CD4-positive, alpha-beta T cell treated with Interleukin-6 for 4 hours (primary cell): ENCODE data around the gene TMC2.

Experiments
- DNase-seq: peaks from one replicate; pipeline ENCODE4 v3.0.0-alpha.2; 2020; ENCODE audit warnings: mixed read lengths

TMC2 gene

DNA sequence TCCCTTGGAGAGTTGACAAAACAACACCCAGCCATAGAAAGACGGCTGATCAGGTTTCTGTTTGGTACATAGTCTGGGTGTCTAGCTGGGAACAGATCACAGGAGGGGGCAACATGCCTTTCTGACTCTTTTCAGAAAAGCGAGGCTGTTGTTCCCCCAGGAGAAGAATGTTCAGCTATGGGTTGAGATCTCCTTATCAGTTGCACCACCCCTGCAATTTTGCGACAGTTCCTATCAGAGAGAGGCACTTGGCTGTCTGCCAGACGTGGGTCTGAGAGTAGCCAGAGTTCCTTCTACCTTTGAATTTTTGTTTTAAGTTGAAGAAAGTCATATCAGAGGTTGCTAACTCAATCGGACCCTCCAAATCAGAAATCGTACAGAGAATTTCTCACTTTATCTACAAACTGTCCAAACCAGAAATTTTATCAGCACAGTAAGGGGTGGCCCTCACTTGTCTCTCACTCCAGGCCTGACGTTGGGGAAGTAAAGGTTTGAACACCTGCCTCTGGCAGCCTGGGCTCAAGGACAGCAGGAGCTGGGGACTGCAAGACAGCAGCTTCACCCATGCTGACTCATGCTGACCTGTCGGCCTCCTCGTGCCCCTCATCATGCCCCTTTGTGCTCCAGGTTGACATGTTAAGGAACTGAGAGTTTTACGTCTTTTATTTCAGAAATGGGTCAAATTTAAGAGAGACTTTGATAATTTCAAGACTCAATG, 42.3 kb downstream of the TMC2 start:
- no peak for DNase-seq

DNA sequence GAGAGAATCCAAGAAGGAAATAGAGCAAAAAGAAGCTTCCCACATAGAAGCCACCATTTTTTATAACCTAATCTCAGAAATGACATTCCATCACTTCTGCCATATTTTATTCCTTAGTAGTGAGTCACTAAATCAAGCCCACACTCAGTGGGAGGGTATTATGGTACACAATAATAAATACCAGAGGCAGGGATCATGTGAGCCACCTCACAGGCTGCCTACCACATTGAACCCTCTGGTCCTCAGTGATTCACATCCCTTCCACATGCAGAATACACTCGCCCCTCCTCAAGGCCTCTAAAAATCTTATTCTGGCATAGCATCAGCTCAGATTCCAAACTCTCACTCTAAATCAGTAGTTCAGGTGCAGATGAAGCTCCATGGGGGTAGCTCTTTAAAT, 49.4 kb downstream of the TMC2 start:
- DNase-seq: no peak

DNA sequence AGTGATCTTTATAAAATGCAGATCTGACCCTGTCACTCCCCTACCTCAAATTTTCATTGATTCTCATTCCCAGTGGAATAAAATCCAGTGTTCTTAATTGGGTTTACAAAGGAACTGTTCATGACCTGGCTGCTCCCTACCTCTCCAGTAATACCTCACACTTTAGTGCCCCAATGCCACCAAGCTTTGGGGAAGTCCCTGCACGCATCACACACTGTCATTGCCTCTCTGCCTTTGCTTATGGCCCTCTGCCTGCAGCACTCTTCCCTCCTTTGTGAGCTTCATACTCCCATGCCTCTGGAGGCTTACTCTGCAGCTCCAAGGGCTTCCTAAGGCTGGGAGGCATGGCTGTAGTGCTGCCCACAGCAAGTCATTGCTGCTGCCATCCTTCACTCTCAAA, 57.4 kb downstream of the TMC2 start:
- no peak for DNase-seq

DNA sequence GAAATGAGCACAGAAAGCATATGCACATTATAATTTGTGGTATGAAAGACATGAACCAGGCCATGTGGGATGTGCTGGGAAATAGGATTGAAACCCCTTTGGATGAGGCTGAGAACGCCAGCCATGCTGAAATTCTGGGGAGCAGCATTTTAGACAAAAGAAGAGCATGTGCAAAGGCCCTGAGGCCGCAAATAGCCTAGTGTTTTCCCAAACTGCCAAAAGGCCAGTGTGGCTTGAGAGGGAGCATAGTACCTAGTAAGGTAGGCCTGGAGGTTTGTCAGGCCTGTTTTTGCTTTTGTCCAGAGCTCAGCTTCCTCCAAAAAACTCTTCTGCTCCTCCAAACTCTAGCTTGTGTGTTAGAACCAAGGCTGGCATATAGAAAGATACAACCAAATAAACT, 58.7 kb downstream of the TMC2 start:
- DNase-seq: no peak

DNA sequence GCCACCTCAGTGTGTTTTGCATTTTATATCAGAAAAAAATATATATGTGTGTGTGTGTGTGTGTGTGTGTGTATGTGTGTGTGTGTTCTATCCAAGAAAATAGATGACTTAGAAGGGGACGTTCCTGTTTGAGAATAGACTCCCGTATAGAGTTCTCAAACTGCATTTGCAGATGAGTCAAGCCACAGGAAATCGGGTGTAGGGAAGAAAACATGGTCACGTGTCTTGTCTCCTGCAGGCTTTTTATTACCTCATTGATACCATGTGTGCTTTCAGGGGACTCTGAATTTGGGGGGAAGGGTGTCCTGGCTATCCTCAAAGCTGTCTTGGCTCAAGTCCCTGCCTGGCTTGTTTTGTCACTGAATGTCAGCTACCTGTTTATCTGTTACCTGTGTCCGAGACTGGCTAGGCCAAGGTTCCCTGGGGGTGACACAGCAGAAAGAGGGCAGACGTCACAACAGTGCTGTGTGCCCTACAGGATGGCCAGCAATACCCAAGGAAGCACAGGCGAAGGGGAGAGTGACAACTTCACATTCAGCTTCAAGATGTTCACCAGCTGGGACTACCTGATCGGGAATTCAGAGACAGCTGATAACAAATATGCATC, 60.4 kb downstream of the TMC2 start:
- no peak for DNase-seq

DNA sequence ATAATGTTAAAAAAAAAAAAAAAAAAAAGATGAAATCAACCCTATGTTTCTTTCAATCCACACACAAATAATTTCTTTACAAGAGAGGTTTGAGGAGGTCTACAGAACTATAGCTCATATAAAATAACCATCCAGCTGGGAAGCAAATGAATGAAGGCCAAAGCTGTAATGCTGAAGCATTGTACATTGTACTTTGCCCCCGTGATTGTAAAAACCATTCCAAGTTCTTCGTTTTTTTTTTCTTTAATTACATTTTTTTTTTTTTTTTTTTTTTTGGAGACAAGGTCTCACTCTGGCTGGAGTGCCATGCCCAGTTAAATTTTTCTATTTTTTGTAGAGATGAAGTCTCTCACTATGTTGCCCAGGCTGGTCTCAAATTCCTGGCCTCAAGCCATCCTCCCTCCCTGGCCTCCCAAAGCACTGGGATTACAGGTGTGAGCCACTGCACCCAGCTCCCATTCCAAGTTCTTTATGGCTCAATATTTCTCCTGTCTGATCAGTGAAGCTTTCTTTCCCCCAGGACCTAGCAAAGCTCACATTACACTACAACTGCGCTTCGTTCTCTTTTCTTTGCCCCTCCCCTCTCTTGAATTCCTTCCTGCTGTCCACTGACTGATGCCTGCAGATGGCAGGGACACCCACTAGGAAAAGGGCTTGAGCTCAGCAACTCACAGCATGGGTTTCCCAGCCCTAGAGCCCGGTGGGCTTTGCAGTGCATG, 63.1 kb downstream of the TMC2 start:
- no peak for DNase-seq

DNA sequence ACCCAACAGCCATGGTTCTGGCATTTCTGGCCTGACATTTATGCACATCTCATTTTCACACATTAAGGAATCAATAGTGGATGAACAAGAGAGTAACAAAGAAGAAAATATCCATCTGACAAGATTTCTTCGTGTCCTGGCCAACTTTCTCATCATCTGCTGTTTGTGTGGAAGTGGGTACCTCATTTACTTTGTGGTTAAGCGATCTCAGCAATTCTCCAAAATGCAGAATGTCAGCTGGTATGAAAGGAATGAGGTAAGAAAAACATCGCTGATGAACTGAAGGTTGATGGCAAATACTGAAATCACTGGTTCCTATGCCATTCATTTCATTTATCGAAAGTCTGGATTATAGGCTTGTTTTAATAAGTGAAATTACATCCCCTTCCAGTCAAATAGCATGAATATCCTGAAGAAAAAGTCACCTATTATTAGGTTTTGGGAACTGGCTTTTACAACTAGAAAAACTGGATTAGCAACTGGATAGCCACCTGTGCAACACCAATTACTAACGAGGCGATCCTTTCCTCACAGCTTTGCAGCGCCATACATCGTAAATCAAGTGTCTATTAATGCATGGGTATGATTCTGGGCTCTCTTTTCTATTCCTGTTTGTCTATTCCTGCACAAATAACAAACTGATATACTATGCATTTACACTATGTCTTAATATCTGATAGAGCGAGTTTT, 65.8 kb downstream of the TMC2 start:
- DNase-seq: no peak

DNA sequence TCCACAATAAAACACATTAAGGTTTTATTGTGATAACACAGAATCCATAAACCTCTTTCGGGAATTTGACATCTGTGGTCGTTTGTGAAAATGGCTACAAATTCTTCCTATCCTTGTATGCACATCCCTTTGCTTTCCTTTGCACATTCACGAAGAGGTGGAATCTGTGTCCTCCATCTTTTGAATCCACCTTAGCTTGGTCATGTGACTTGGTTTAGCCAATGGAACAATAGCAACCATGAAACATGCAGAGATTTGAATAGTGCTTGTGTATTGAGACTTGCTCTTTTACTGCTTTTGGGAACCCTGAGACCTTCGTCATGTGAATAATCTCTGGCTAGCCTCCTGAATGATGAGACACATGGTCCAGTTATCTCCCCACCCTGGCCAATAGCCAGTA, 66.4 kb downstream of the TMC2 start:
- DNase-seq: no peak

DNA sequence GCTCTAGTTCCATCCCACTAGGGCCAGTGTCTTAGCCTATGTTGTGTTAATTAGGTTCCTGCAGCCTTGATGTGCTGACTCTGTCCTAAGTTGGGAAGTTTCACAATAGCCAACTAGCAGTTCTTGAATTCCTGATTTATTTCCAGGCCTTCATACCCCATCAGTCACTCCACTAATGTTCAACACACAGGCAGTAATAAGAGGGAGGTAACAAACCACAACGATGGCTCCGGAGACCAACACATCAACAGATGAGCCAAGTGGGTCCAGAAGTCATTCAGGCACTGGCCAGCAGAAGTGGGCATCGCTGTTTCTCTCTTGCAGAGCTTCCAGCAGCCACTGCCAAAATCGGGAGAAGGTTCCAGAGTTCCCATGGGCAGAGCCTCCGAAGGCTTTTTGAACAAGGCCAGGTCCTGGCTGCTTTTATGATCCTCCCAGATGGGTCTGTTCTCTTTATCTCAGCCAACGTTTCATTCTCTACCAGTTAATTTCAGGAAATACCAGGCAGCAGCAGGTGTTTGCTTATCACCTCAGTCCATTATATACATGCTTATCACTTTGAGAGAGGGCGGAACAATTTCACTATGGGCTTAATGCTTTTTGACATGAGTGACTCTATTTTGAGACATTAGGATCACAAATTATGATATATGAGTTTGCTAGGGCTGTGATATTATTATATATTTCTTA, 67.6 kb downstream of the TMC2 start:
- DNase-seq: no peak

DNA sequence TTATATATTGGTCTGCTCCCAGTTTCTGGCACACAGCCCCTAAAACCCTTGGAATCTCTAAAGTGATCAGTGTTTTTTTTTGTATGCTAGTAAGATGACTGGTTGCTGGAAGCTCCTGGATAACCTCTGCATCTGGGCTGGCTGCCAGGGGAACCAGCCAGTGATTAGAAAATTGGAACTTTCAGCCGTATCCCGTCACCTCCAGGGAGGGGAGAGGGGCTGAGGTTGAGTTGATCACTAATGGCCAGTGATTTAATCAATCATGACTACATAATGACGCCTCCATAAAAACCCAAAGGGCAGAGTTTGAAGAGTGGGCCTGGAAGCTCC, 68.1 kb downstream of the TMC2 start:
- DNase-seq: no peak

DNA sequence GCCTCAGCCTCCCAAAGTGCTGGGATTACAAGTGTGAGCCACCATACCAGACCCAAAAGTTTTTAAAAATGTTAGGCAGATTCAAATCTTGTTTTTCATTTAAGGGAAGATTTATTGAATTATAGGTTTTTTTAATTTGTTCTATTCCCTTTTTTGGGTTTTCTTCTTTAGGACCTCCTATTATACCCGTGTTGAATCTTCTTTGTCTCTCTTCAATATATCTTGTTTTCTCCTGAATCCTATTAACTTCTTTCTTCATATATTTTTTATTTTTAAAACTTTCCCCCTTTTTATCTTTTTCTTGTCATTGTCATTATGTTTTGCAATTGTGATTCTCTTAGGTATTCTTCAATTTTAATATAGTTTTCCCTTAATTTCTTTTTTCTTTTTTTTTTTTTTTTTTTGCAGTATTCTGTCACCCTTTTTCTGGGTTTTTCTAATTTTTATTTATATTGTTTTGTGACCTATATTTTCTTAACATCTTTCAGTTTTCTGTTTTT, 70.2 kb downstream of the TMC2 start:
- no peak for DNase-seq

DNA sequence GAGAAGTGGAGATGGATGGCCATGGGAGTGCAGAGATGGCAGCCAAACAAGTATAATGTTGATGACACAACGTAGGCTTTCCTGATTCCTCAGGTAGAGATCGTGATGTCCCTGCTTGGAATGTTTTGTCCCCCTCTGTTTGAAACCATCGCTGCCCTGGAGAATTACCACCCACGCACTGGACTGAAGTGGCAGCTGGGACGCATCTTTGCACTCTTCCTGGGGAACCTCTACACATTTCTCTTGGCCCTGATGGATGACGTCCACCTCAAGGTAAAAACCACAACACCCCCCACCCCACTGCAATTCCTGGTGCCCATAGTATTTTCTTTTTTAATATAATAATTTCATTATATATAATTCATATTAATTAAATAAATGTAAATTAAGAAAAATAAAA, 74.0 kb downstream of the TMC2 start:
- DNase-seq: no peak

DNA sequence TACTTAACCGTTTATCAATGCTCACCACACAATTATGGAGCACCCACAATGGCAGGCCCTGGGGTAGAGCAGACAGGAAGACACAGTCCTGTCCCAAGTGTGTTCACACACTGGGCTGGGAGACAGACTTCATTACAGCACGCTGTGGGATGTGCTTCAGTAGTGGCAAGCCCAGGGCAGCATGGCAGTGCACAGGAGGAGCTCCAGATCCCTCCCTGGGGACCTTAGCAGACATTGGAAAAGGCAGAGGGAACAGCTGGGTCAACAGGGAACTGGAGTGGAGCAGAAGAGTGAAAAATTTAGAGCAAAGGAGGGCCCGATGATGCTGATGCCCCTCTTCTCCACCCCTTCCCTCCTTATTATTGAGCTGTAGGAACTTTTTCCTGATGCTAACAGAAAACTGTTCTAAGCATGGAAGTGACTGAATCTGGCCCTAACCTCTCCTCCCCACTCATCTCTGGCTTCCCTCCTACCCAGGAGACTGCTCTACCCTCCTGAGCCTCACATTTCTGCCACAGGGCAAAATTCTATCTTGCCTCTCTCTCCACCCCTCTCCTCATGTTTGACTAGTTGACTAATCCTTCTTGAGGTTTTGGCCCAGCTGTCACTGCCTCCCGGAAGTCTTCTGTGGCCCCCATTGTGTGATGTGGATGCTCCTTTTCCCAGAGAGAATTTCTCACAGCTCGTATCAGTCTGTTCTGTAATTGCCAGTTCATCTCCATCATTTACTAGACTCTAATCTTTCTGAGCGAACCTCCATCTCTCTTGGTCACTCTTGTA, 74.8 kb downstream of the TMC2 start:
- no peak for DNase-seq

DNA sequence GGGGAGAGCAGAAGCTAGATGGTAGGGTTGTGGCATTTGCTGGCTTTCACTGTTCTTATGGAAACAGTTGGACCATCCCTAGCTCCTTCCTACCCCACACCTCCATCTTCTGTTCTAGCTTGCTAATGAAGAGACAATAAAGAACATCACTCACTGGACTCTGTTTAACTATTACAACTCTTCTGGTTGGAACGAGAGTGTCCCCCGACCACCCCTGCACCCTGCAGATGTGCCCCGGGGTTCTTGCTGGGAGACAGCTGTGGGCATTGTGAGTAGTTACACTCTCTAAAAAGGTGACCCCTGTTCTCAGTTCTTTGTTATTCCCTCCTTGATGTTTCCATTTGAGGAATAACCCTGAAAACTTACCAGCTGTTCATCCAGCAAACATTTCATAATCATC, 75.7 kb downstream of the TMC2 start:
- DNase-seq: no peak

DNA sequence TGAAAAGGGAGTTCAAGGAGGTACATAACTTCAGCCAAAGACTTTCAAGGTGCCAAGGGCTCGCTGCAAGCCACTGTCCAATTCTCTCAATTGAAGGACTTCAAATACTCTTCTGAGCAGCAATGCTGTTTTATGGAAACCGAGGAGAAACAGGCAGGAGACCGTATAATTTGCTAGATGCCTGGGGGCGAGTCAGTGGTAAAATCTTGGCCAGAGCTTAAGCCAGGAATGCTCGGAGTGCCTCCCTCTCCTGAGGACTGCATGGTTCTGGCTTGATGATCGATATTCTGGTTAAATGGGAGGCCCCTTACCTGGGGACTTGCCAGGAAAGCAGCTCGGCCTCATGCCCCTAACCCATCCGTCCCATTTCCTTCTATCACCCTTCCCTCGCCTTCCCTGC, 80.3 kb downstream of the TMC2 start:
- no peak for DNase-seq

DNA sequence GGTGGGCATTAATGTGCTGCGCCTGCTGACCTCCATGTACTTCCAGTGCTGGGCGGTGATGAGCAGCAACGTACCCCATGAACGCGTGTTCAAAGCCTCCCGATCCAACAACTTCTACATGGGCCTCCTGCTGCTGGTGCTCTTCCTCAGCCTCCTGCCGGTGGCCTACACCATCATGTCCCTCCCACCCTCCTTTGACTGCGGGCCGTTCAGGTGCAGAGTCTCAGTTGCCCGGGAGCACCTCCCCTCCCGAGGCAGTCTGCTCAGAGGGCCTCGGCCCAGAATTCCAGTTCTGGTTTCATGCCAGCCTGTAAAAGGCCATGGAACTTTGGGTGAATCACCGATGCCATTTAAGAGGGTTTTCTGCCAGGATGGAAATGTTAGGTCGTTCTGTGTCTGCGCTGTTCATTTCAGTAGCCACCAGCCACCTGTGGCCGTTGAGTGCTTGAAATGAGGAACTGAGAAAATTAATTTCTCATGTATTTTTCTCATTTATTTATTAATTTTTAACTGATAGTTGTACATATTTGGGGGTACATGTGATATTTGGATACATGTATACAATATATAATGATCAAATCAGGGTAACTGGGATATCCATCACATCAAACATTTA, 80.8 kb downstream of the TMC2 start:
- DNase-seq: no peak

DNA sequence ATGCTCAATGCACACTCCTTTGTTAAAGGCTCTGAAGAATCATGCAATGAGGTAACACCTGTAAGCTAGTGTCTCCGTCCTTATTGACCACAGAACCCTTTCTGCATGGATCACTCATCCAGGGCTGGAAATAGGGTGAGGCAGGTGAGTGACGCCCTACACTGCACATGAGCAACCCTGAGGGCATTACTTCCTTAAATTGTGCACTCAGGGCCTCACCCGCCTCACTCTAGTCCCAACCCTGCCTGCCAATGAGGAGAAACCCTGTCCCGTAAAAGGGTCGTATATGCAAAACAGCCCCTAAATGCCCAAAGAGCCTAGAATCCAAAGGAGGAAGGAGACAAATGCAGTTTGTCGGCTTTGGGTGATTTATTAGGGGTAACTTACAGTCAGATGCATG, 82.4 kb downstream of the TMC2 start:
- DNase-seq: no peak

DNA sequence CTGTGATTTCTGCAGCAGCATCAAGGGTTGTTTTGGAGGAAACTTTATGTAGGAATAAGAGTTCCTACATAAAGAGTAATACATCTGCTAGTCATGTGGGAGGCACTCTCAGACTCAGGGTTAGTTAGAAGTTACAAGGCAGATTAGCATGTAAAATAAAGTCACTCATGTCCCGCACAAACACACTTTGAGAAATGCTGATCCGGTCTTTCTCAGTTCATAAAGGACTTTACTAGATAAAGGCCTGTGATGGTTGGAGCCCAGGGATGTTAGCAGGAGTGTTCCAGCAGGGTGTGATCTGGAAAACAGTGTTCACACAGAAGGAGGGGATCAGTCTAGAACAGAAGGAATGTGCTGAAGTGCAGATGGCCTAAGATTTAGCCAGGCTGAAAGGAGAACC, 83.0 kb downstream of the TMC2 start:
- no peak for DNase-seq

DNA sequence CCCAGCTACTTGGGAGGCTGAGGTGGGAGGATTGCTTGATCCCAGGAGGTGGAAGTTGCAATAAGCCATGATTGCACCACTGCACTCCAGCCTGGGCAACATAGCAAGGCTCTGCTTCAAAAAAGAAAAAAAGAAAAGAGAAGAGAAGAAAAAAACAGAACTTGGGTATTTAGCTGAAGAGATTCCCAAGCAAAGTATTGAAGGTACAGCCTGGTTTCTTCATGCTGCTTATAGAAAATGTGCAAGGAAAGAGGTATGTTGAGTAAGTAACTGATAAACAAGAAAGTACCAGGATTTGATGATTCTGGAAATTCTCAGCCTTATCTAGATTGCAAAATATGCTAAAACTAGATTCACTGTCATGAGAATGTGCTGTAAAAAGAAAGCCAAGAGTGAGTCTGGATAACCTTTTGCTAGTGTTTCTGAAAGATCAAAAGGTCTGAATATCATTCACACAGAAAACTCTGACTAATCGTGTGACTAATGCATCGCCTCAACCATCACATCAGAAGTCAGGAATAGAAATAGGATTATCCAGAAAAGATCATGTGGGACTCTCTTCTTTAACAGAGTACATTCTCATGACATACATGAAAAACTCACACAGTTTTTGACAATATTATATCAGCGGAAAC, 83.7 kb downstream of the TMC2 start:
- no peak for DNase-seq

DNA sequence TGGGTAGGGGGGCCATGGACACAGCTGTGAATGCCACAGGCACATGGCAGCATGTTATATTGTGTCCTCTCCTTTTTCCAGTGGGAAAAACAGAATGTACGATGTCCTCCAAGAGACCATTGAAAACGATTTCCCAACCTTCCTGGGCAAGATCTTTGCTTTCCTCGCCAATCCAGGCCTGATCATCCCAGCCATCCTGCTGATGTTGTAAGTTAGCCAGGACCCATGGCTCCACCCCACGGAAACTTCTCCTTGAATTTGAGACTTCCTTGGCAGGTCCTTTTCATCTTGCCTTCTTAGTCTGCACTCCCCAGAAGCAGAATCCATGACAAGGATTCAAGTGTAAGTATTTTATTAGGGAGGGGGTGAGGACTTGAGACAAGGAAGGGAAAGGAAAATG, 87.8 kb downstream of the TMC2 start:
- DNase-seq: no peak

DNA sequence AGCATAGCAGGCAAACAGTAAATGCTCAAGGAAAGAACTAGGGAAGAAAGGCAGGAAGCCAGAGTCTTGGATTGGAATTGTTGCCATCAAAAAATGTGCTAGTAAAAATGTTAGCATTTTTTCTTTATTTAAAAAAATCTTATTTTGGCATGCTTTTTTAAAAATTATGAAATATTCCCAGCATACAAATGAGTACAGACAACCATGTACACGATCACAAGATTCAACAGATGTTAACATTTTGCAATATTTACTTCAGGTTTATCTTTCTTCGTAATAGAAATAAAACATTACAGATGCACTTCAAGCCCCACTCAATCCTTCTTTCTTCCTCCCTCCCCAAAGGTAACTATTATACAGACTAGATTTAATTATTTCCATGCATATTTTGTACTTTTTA, 88.7 kb downstream of the TMC2 start:
- no peak for DNase-seq
